ENCODE results near the gene SNRPA1.

Gene SNRPA1

DNA sequence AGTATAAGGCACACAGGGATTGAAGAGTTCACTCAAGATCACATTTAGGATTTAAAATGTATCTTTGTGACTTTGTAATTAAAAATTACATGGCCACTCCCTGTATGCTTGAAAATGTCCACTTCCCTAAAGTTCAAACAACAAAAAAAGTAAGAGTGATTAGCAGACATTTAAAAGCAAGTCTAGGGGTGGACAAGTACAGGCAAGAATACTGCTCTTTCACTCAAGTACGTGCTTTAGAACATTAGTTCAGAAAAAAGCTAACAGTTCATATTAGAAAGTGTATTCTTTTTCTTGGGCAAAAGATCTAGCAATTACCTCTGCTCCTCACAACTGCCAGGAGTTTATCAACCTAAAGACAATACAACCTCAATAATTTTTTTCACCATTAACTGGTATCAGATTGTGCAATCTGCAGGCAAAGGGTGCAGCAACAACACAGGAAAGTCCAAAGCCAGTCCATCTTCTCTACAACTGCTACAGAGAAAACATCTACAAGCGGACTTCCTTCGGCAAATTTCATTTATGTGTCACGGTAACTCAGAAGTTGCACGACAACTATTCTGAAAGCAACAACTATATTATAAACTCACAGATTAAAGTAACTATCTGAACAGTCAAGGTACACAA is 61.3 kb downstream of the SNRPA1 start:
- DNase-seq, result no peak

DNA sequence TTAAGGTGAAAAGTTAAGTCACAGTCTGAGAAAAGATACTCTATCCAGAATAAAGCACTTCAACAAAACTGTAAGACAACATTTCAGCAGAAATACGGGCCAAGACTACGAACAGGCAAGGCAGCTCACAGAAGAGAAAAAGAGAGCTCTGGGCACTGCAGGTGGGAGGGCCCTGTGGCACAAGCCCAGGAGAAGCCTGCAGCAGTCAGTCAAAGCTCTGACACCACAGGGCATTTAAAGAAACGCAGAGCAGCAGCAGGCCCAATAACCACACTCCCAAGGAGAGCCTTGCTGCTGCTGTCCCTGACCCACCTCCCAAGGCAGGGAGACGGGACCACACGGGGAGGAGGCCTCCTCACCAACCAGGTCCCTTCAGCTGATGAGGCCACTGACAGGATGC is 62.4 kb downstream of the SNRPA1 start:
- no peak for DNase-seq

Measured in NCI-H526 treated with DMSO at 0.1 percent for 48 hours (cell line).